Left renal pelvis (tissue), 4 donors: ENCODE results near the gene SAMM50. TPM values are rescaled to one million over a fixed set of nuclear protein-coding genes. Genes with fewer than 3 reads are reported as not detected.

Source experiments
- polyA plus RNA-seq, 4 donors: library from polyadenylated mRNA; unstranded; fragments of 120-200 nt; gene quantifications; one replicate each; pipeline ENCODE4 v1.2.1, GENCODE V29; 2013; ENCODE audit not compliant: insufficient read length in 4 of 4

The SAMM50 gene
- polyA plus RNA-seq, 4 donors, result 46.3 to 68.2 (median 64.6) TPM

Other genes with a start within 250 kb of the SAMM50 start
- 1 to 10 TPM; 1.4 to 5.7 (median 4.8) TPM for gene EFCAB6, start 143.1 kb upstream of the SAMM50 start, polyA plus RNA-seq
- gene SULT4A1, start 92.9 kb upstream of the SAMM50 start, polyA plus RNA-seq, result 1 to 10 TPM; 2.5 to 4.1 (median 3.6) TPM
- not detected for gene PNPLA5, start 63.4 kb upstream of the SAMM50 start, polyA plus RNA-seq
- 1 to 10 TPM in 3 of 4 donors, under 1 TPM in 1; 0.94 to 1.8 (median 1.5) TPM for gene PNPLA3, start 31.6 kb upstream of the SAMM50 start, polyA plus RNA-seq
- gene PARVB, start 68.9 kb downstream of the SAMM50 start, polyA plus RNA-seq, result 10 to 100 TPM; 14.6 to 24.2 (median 20.2) TPM
- 1 to 10 TPM; 1.8 to 3.8 (median 2.8) TPM for gene PARVG, start 225.5 kb downstream of the SAMM50 start, polyA plus RNA-seq